Measurements from ENCODE around the gene ANKS6. TPM values are rescaled to one million over a fixed set of nuclear protein-coding genes. Genes with fewer than 3 reads are reported as not detected.

Gene ANKS6
- total and polyA plus RNA-seq, 2 experiments from 2014 or later, result 36.9 to 59.0 TPM

DNA sequence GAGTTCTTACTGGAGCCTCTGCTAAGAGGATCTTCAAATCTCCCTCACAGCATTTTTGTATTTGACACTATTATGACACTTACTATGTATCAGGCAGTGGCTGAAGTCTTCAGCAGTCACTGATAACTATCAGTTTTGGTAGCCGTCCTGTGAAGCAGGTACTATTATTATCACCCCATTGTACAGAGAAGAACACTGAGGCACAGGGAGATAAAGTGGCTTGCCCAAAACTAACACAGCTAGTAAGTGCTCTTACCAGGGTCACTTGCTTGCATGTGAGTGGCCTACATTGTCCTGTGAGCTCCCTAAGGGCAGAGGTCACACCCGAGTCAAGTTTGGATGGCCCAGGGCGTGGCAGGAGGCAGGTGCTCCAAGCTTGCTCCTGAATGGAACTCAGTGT, 104.5 kb downstream of the ANKS6 start (continued):
- TF ChIP-seq POLR2AphosphoS5 (IDR thresholded peaks at IDR 0.05; ENCODE audit: low read depth) (no peak), NANOG (IDR thresholded peaks at IDR 0.05; ENCODE audit: borderline replicate concordance) (no peak), JUNB (IDR thresholded peaks at IDR 0.05; ENCODE audit: unreplicated experiment) (no peak), EZH2 (IDR thresholded peaks at IDR 0.05; ENCODE audit: low read depth, unreplicated experiment) (no peak), CREB1 (CRISPR knock-in tag; IDR thresholded peaks at IDR 0.05; ENCODE audit: low read depth) (no peak)
- TF ChIP-seq, protein P1, sequence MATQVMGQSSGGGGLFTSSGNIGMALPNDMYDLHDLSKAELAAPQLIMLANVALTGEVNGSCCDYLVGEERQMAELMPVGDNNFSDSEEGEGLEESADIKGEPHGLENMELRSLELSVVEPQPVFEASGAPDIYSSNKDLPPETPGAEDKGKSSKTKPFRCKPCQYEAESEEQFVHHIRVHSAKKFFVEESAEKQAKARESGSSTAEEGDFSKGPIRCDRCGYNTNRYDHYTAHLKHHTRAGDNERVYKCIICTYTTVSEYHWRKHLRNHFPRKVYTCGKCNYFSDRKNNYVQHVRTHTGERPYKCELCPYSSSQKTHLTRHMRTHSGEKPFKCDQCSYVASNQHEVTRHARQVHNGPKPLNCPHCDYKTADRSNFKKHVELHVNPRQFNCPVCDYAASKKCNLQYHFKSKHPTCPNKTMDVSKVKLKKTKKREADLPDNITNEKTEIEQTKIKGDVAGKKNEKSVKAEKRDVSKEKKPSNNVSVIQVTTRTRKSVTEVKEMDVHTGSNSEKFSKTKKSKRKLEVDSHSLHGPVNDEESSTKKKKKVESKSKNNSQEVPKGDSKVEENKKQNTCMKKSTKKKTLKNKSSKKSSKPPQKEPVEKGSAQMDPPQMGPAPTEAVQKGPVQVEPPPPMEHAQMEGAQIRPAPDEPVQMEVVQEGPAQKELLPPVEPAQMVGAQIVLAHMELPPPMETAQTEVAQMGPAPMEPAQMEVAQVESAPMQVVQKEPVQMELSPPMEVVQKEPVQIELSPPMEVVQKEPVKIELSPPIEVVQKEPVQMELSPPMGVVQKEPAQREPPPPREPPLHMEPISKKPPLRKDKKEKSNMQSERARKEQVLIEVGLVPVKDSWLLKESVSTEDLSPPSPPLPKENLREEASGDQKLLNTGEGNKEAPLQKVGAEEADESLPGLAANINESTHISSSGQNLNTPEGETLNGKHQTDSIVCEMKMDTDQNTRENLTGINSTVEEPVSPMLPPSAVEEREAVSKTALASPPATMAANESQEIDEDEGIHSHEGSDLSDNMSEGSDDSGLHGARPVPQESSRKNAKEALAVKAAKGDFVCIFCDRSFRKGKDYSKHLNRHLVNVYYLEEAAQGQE (IDR thresholded peaks at IDR 0.05; ENCODE audit: unreplicated experiment), result no peak

DNA sequence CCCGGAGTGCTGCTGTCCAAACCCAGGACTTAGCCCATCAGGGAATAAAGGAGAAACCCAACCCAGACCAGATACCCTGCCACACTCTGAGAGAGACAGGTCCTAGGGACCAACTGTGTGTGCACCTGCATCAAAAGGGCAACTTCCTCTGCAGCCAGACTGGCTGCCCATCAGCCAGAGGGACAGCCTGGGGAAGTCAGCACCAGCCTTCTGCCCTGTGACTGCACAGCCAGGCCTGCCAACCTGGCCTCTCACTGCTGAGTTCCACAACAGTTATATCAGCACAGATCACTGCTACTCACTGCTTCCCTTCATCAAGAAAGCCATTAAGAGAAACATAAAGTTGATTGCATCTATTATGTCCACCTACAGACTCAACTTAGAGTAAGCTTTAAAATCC, 105.7 kb downstream of the ANKS6 start:
- no peaks in the 10 kb centered on the region for H4K20me1 ChIP-seq (replicated peaks; ENCODE audit: insufficient read depth)
- H3K9me3 Mint-ChIP-seq, result no peaks in the 10 kb centered on the region
- TF ChIP-seq CREB1 (CRISPR knock-in tag; IDR thresholded peaks at IDR 0.05; ENCODE audit: low read depth) (no peak), ZNF331 (CRISPR knock-in tag; IDR thresholded peaks at IDR 0.05; ENCODE audit: low read depth) (no peak), EZH2phosphoT487 (IDR thresholded peaks at IDR 0.05; ENCODE audit: unreplicated experiment) (no peak)
- TF ChIP-seq, protein P1 (IDR thresholded peaks at IDR 0.05; ENCODE audit: unreplicated experiment), result no peak
- TF ChIP-seq, protein P2, sequence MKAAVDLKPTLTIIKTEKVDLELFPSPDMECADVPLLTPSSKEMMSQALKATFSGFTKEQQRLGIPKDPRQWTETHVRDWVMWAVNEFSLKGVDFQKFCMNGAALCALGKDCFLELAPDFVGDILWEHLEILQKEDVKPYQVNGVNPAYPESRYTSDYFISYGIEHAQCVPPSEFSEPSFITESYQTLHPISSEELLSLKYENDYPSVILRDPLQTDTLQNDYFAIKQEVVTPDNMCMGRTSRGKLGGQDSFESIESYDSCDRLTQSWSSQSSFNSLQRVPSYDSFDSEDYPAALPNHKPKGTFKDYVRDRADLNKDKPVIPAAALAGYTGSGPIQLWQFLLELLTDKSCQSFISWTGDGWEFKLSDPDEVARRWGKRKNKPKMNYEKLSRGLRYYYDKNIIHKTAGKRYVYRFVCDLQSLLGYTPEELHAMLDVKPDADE (IDR thresholded peaks at IDR 0.05), result no peak

More for the DNA sequence above, 105.7 kb downstream of the ANKS6 start:
- Histone ChIP-seq H3K4me2 (no peak overlapping the region), H3K4me1 (ENCODE audit: insufficient read depth) (no peaks in the 10 kb centered on the region), H3K4me3 (no peak overlapping the region), H3K9me2 (ENCODE audit: insufficient read depth) (no peaks in the 10 kb centered on the region), H3K27ac (ENCODE audit: low read depth) (no peak overlapping the region), H3K36me3 (ENCODE audit: insufficient read depth) (no peaks in the 10 kb centered on the region), H3K79me2 (replicated peaks; ENCODE audit: insufficient read depth) (no peaks in the 10 kb centered on the region), H2AFZ (no peak overlapping the region), H3F3A (replicated peaks; ENCODE audit: low read depth) (no peaks in the 10 kb centered on the region), H3K27me3 (ENCODE audit: insufficient read depth) (no peaks in the 10 kb centered on the region)
- H3K27me3 Mint-ChIP-seq (ENCODE audit: insufficient read depth, low read depth, poor library complexity), result peaks cover 11% of the 10 kb centered on the region
- no peak overlapping the region for H3K4me3 Mint-ChIP-seq
- peaks cover 7% of the 10 kb centered on the region for H3K4me1 Mint-ChIP-seq
- no peaks in the 10 kb centered on the region for H3K36me3 Mint-ChIP-seq (ENCODE audit: low read depth)
- no peak overlapping the region for H3K27ac Mint-ChIP-seq
- ATAC-seq (no peak), DNase-seq (ENCODE audit: low spot score) (no peak)
